ENCODE measurements around the gene SERPINB1. TPM values are rescaled to one million over a fixed set of nuclear protein-coding genes. Genes with fewer than 3 reads are reported as not detected.

The SERPINB1 gene
- total RNA-seq: 14.1 and 22.4 TPM in 2 replicates

GRCh38 chr6:2841264-2842138, at the start of gene SERPINB1:
Gene SERPINB1, minus strand, starts transcription at chr6:2841863. Its CDS starts 1,277 bp downstream, at chr6:2840586.

Small RNAs within 50 kb of the gene (small RNA-seq; reads per million reads assigned to genes)
- 0.19 reads per million for gene MIR4645

Other genes starting within 250 kb of the SERPINB1 start
- gene MYLK4, start 90.9 kb downstream of the SERPINB1 start, total RNA-seq: 0.39 and 0.73 TPM in 2 replicates
- gene WRNIP1, start 76.5 kb downstream of the SERPINB1 start, total RNA-seq: 26.5 and 41.1 TPM in 2 replicates
- 1.5 and 2.0 TPM in 2 replicates for gene SERPINB9, start 61.4 kb upstream of the SERPINB1 start, total RNA-seq
- 88.2 and 112 TPM in 2 replicates for gene SERPINB6, start 129.7 kb upstream of the SERPINB1 start, total RNA-seq
- gene NQO2, start 158.0 kb upstream of the SERPINB1 start, total RNA-seq: 12.7 and 15.8 TPM in 2 replicates
- 13.2 and 15.8 TPM in 2 replicates for gene RIPK1, start 226.6 kb upstream of the SERPINB1 start, total RNA-seq